Measurements from ENCODE around the gene DCDC1.
"Not testable (repeated sequence)": the region's sequence is repeated elsewhere in the genome, so short reads cannot be mapped to it uniquely, and the experiment has no call there.

- TF ChIP-seq, protein P1, sequence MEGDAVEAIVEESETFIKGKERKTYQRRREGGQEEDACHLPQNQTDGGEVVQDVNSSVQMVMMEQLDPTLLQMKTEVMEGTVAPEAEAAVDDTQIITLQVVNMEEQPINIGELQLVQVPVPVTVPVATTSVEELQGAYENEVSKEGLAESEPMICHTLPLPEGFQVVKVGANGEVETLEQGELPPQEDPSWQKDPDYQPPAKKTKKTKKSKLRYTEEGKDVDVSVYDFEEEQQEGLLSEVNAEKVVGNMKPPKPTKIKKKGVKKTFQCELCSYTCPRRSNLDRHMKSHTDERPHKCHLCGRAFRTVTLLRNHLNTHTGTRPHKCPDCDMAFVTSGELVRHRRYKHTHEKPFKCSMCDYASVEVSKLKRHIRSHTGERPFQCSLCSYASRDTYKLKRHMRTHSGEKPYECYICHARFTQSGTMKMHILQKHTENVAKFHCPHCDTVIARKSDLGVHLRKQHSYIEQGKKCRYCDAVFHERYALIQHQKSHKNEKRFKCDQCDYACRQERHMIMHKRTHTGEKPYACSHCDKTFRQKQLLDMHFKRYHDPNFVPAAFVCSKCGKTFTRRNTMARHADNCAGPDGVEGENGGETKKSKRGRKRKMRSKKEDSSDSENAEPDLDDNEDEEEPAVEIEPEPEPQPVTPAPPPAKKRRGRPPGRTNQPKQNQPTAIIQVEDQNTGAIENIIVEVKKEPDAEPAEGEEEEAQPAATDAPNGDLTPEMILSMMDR (IDR thresholded peaks at IDR 0.05): not testable (repeated sequence)
- not testable (repeated sequence) for TF ChIP-seq JAZF1 (CRISPR knock-in tag; IDR thresholded peaks at IDR 0.05); ELF4 (CRISPR knock-in tag; IDR thresholded peaks at IDR 0.05; ENCODE audit: low read depth); ZNF512 (CRISPR knock-in tag; IDR thresholded peaks at IDR 0.05; ENCODE audit: borderline replicate concordance); NR3C1 (CRISPR knock-in tag; conservative IDR thresholded peaks at IDR 0.05; ENCODE audit: low read depth); MYBL2 (CRISPR knock-in tag; IDR thresholded peaks at IDR 0.05); RELA (CRISPR knock-in tag; IDR thresholded peaks at IDR 0.05; ENCODE audit: borderline replicate concordance); ATF2 (CRISPR knock-in tag; IDR thresholded peaks at IDR 0.05; ENCODE audit: borderline replicate concordance, low read depth); SP1 (CRISPR knock-in tag; conservative IDR thresholded peaks at IDR 0.05)
These were observed 96.0 kb downstream of the DCDC1 start for GRCh38 chr11:31273527-31273926.

Measured in WTC11 (cell line).